Thyroid gland (tissue), 4 donors: Measurements from ENCODE around the gene SNX10. TPM values are rescaled to one million over a fixed set of nuclear protein-coding genes. Genes with fewer than 3 reads are reported as not detected.

Experiments used
- DNase-seq, 2 donors: peaks; one replicate each; pipeline ENCODE4 v3.0.0-alpha.2; 2019
- H3K27ac ChIP-seq, 3 donors: fragments of 200-600 bp; sonication (generic); 1 replicate in 2 of 3; 2 replicates in 1 of 3; pipeline ENCODE4 v1.5.1; 2016 to 2019; ENCODE audit warnings: mild to moderate bottlenecking in 1 of 3, moderate library complexity in 1 of 3
- H3K27me3 ChIP-seq: fragments of 200-600 bp; sonication (generic); one replicate; pipeline ENCODE4 v1.5.1; 2019
- H3K36me3 ChIP-seq, 2 donors: fragments of 200-600 bp; sonication (generic); one replicate each; pipeline ENCODE4 v1.5.1; 2016 to 2019
- H3K4me1 ChIP-seq, 2 donors: fragments of 200-600 bp; sonication (generic); one replicate each; pipeline ENCODE4 v1.5.1; 2017 to 2019
- H3K4me3 ChIP-seq, 3 donors: fragments of 200-600 bp; sonication (generic); replicated peaks in 1 of 3; 1 replicate in 2 of 3; 2 replicates in 1 of 3; pipeline ENCODE4 v1.5.1; 2016; ENCODE audit warnings: mild to moderate bottlenecking in 1 of 3
- H3K9me3 ChIP-seq: fragments of 200-600 bp; sonication (generic); one replicate; pipeline ENCODE4 v1.5.1; 2017
- CTCF ChIP-seq, 6 experiments: fragments of 200-600 bp in 3 of 6; fragments of 450-650 bp in 3 of 6; sonication (generic) in 3 of 6; IDR thresholded peaks; one replicate each; pipeline ENCODE4 v1.5.1; 2016 to 2019; ENCODE audit warnings: antibody characterized with exemption in 6 of 6, mild to moderate bottlenecking in 2 of 6, inconsistent platforms in 1 of 6, moderate library complexity in 1 of 6
- POLR2A ChIP-seq, 2 donors: fragments of 450-650 bp; IDR thresholded peaks; one replicate each; pipeline ENCODE4 v1.6.1; 2017; ENCODE audit warnings: antibody characterized with exemption in 2 of 2, mild to moderate bottlenecking in 2 of 2, moderate library complexity in 1 of 2
- WGBS, 2 donors: methylation state at CpG; one replicate each; pipeline ENCODE4 v1.1.5; 2017; 5-methylcytosine and 5-hydroxymethylcytosine counted together
- intact Hi-C: fragments of 100-400 bp; cut with DNase I; formaldehyde crosslinking; loops from one replicate; pipeline ENCODE4 v1.15.1; 2023
- total RNA-seq, 4 donors: library from RNA; depleted of rRNA; stranded (reverse); fragments of >200 nt; gene quantifications; one replicate each; pipeline ENCODE4 v1.2.3, GENCODE V29; 2016

SNX10 gene
- total RNA-seq, 4 donors from 2014 or later: 1.8 to 5.0 (median 2.7) TPM

DNA sequence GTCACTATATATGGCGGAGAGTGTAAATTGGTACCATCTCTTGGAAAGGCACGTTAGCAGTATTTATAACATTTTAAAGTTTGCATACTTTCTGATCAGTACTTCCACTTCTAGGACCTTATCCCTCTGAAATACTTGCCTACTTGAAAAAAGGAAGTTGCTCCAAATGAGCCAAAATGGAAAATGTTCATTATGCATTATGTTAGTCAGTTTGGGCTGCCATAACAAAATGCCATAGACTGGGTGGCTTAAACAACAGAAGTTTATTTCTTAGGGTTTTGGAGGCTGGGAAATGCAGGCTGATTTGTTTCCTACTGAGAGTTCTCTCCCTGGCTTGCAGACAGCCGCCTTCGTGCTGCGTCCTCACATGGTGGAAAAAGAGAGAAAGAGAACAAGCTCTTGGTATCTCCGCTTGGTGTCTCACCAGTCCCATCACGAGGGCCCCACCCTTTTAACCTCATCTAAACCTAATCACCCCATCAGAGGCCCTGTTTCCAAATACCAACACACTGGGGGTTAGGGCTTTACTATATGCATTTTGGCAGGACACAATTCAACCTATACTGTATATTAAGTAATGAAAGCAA lies 6.9 kb downstream of the SNX10 start:
- 88 to 90% methylated on average over 7 of the region's 7 CpGs for WGBS, 2 donors
- intact Hi-C loops: no loop called here
- H3K4me1 ChIP-seq: no peaks in the 10 kb centered on the region

DNA sequence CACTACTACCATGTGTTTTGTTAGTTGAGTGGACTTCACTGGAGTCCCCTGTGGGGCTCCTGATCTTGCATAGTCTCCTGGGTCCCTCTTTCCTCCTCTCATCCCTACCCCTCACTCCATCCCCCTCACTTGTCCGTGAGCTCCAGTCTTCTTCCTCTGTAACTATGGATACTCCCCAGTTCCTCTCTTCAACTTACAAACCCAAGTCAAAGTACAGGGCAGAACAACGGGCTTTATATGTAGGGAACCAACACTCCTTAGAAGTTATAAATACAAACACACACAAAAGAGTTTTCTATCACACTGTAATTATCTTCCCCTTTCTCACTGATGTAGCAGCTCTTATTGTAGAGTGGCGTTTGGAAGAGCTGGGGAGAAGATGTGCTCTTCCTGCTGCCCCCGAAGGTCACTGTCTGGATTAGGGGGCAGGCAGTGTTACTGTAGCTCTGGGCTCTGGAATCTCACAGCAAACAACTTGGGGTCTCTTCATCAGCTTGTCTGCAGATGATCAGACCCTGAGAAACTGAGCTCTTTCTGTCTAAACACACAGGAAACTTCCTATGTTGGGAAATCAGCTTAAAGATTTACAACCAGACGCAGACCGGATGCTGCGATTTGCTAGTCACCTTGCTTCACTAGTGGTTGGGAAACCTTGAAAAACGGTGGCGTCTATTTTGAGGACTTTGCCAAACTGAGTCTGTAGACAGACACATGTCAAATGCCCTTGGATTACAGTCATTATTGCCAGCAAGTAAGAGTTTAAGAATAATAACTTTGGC lies 13.6 kb downstream of the SNX10 start:
- no peaks in the 10 kb centered on the region for H3K27me3 ChIP-seq
- intact Hi-C loops: no loop called here
- no peak for TF ChIP-seq POLR2A (IDR thresholded peaks at IDR 0.05)
- no peak for TF ChIP-seq CTCF (IDR thresholded peaks at IDR 0.05)
- no peak overlapping the region for H3K27ac ChIP-seq
- H3K4me1 ChIP-seq: no peaks in the 10 kb centered on the region
- WGBS, 2 donors: 80 to 83% methylated on average over 9 of the region's 9 CpGs
- H3K36me3 ChIP-seq: no peaks in the 10 kb centered on the region
- H3K4me3 ChIP-seq: no peak overlapping the region
- H3K9me3 ChIP-seq: no peaks in the 10 kb centered on the region
- DNase-seq: no peak

More for the DNA sequence above, 6.9 kb downstream of the SNX10 start:
- no peaks in the 10 kb centered on the region for H3K36me3 ChIP-seq
- H3K4me3 ChIP-seq: no peak overlapping the region
- DNase-seq: no peak
- no peaks in the 10 kb centered on the region for H3K9me3 ChIP-seq
- no peak overlapping the region for H3K27ac ChIP-seq
- no peaks in the 10 kb centered on the region for H3K27me3 ChIP-seq
- TF ChIP-seq CTCF (IDR thresholded peaks at IDR 0.05): no peak
- TF ChIP-seq POLR2A (IDR thresholded peaks at IDR 0.05): no peak

DNA sequence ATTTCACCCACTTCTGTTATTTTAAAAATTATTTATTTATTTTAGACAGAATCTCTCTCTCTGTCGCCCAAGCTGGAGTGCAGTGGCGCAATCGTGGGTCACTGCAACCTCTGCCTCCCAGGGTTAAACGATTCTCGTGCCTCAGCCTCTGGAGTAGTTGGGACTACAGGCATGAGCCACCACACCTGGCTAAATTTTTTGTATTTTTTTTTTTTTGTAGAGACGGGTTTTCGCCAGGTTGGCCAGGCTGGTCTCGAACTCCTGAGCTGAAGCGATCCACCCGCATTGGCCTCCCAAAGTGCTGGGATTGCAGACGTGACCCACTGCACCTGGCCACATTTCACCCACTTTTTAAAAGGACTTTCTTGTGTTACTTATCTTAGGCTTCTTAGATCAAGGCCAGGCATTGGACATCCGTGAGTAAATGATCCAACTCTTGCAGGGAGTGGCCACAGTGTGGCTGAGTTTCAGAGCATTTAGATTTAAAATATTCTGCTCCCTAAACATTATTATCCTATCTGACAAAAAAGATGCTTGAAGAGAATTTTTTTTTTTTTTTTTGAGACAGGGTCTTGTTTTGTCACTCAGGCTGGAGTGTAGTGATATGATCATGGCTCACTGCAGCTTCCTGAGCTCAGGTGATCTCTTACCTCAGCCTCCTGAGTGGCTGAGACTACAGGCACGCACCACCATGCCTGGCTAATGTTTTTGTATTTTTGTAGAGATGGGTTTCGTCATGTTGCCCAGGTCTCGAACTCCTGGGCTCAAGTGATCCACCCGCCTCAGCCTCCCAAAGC lies 14.4 kb downstream of the SNX10 start:
- intact Hi-C loops: no loop called here
- Histone ChIP-seq H3K4me1 (no peaks in the 10 kb centered on the region), H3K36me3 (no peaks in the 10 kb centered on the region), H3K27ac (no peak overlapping the region), H3K4me3 (no peak overlapping the region), H3K27me3 (no peaks in the 10 kb centered on the region), H3K9me3 (no peaks in the 10 kb centered on the region)
- no peak for TF ChIP-seq POLR2A (IDR thresholded peaks at IDR 0.05)
- TF ChIP-seq CTCF (IDR thresholded peaks at IDR 0.05): no peak
- 93 to 94% methylated on average over 16 of the region's 16 CpGs for WGBS, 2 donors
- no peak for DNase-seq

GRCh38 chr7:26306790-26307189 lies 15.1 kb downstream of the SNX10 start:
- TF ChIP-seq CTCF (IDR thresholded peaks at IDR 0.05) (no peak), POLR2A (IDR thresholded peaks at IDR 0.05) (no peak)
- no peaks in the 10 kb centered on the region for H3K27me3 ChIP-seq
- intact Hi-C loops: no loop called here
- H3K4me3 ChIP-seq: no peak overlapping the region
- H3K9me3 ChIP-seq: no peaks in the 10 kb centered on the region
- 90 to 95% methylated on average over 3 of the region's 3 CpGs for WGBS, 2 donors
- H3K4me1 ChIP-seq: no peaks in the 10 kb centered on the region
- H3K27ac ChIP-seq: no peak overlapping the region
- DNase-seq: no peak
- H3K36me3 ChIP-seq: no peaks in the 10 kb centered on the region
